GM21381 (cell line): ENCODE data around the gene ARHGAP8.

ENCODE experiments used
- ATAC-seq: cut with Tn5 transposase; IDR thresholded peaks from one replicate; pipeline ENCODE4 v1.9.1; 2021; ENCODE audit warnings: mild to moderate bottlenecking, moderate library complexity; ENCODE audit not compliant: unreplicated experiment

ARHGAP8 gene

DNA sequence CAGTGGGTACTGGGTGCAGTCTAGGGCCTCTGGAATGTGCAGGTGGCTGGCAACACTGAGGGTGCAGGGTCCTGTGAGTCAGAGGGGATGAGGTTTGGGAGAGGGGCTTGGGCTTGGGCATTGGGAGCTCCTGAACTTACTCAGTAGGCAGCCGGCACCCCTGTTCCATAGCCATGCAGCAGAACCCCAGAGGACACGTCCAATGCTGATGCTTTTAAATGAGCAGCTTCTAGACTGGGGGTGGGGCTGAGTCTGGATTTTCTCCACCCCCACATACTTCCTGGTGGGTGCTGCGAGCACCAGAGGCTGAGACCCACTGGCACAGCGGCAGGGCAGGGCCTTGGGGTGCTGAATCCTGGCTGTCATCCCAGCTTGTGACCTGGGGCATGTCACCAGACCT, 71.4 kb downstream of the ARHGAP8 start:
- no peak for ATAC-seq

- no peak for ATAC-seq
Measured at GRCh38 chr22:44824271-44824670, 71.9 kb downstream of the ARHGAP8 start.

- no peak for ATAC-seq
Measured at GRCh38 chr22:44825310-44826150, 73.2 kb downstream of the ARHGAP8 start.

- ATAC-seq = no peak
Measured at GRCh38 chr22:44827666-44828190, 75.4 kb downstream of the ARHGAP8 start.

- ATAC-seq = no peak
Measured at GRCh38 chr22:44828193-44828592, 75.8 kb downstream of the ARHGAP8 start.

GRCh38 chr22:44831885-44832284, 79.5 kb downstream of the ARHGAP8 start:
- no peak for ATAC-seq

DNA sequence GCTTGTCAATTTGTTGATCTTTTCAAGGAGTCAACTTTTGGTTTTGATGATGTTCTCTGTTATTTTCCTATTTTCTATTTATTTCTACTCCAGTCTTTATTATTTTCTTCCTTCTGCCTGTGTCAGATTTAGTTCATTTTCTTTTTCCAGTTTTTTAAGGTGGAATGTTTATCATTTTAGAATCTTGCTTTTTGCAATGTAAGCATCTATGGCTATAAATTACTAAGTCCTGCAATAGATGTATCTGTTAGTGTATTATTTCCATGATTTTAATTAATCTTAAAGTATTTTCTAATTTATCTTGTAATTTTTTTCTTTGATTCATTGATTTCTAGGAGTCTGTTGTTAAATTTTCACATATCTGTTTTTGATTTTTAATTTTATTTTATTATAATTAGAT, 81.7 kb downstream of the ARHGAP8 start:
- no peak for ATAC-seq

DNA sequence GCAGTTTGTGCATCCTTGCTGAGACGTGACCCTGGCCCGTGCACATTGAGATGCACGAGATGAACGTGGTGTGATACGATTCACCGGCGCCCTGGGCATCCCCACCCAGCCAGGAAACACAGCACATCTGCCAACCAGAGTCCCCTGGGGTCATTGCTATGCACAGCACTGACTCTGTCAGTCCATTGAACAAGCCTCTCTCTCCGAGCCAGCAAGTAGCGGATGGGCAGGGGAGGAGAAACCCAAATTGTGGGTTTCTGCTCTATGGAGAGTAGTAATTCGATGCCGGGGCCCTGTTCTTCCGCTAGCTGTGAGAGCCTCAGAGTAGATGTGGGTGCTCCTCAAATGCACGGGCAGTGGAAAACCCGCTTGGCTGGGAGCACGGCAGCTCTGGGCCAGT, 85.1 kb downstream of the ARHGAP8 start:
- no peak for ATAC-seq

DNA sequence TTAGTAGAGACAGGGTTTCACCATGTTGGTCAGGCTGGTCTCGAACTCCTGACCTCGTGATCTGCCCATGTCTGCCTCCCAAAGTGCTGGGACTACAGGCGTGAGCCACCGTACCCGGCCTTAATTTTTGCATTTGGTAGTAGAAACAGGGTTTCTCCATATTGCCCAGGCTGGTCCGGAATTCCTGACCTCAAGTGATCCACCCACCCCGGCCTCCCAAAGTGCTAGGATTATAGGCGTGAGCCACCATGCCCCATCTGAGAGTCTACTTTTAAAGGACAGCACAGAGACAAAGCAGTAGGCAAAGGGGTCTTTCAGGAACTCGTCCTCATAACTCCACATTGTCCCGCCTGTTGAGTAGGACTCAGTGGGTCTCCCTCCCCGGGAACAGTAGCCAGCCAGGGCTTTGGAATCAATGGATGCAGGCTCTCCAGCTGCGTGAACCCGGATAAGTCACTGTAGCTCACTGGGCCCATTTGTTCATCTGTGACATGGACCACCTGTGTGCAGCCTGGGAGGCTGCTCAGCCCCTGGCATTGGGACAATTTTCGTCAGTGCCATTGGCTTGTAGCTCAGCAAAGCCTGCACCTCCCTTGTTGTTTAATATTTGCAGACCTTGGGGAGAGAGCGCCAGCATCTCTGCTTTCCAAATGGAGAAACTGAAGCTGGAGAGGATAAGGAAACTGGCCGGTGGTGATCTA, 86.1 kb downstream of the ARHGAP8 start:
- no peak for ATAC-seq

DNA sequence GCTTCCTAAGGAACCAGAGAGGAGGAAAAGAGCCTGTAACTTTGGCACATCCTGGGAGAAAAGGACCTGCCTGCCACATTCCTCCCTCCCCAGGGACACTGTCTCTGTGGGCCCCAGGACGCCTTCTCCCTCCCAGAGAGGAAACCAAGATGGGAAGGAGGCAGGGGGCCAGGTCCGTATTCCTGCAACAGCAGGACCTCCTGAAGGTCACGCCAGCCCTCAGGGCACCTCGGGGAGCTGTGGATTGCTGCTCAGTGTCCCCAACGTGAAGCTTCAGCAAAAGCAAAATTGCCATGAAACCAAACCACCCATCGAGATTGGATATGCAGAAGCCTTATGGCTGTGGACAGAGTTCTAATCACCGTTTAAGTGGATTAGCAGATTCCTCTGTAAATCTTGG, 86.7 kb downstream of the ARHGAP8 start:
- ATAC-seq = no peak

DNA sequence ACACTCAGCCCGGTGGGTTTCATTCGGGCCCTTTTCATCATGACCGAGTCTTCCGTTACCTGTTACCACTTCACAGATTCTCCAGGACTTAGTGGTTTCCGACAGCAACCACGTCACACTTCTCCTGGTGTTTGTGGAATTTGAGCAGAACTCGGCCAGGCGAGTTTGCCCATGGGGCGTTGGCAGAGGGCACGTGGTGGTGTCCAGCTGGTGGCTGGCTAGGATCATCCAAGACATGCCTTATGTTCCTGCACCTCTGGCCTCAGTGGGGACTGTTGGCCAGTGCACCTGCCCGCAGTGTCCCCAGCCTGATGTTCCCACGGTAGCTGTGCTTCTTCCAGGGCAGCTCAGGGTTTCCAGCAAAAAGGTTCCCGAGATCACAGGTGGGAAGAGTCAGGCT, 87.3 kb downstream of the ARHGAP8 start:
- no peak for ATAC-seq

DNA sequence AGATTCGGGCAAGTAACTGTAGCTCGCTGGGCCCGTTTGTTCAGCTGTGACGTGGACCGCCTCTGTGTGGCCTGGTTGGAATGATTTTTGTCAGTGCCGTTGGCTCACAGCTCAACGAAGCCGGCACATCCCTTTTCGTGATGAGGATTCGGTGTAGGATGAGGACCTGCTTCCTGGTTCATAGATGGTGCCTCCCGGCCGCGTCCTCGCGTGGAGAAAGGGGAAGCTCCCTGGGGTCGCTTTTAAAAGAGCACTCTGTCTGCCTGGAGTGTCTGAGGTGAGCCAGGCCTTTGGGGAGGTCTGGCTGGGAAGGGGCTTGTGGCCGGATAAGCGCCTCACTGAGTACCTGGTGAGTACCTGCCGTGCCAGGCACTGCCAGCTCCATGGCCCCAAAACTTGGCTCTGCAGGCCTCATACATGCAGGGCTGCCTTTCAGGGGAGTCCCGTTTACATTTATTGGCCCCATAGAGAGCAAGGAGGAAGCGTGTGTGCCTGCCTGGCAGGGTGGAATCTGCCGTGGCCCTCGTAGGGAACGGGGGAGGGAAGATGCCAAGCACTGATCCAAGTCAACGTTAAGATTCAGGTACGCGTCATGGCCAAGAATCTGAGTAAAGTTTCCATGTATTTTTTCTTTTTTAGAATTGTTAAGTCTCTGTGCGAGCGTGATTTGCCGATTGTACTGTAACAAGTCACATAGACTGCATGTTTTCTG, 88.4 kb downstream of the ARHGAP8 start:
- no peak for ATAC-seq

DNA sequence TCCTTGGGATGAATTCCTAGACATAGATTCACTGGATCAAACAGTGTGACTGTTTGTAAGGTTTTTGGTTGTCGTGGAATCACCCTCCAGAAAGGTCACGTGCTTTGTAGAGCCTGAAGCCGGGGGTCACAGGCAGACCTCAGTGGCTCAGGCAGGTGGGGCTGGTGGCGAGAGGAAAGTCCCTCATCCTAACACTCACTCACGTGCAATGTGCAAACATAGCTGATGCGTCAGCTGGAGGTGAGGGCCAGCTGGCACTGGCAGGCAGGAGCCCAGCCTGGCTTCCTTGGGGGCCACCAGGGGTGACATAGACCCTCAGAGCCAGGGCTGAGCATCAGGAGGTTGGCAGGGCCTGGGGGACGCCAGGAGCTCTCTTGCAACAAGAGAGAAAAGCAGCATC, 90.0 kb downstream of the ARHGAP8 start:
- ATAC-seq = no peak

DNA sequence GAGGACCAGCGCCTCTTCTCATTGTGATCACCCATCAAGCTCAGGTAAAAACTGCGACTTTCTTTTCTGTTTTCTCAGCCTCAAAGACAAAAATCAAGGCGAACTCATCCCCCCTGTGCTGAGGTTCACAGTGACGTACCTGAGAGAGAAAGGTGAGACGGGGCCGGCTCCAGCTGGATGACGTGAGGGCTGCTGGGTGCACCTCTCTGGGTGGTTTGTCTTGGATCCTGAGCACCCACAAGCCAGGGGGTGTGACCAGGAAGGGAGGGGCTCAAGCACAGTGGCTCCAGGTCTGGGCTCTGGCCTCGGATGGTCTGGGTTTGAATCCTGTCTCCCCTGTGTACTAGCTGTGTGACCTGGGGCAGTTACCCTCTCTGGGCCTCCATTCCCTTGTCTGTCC, 92.8 kb downstream of the ARHGAP8 start:
- no peak for ATAC-seq

DNA sequence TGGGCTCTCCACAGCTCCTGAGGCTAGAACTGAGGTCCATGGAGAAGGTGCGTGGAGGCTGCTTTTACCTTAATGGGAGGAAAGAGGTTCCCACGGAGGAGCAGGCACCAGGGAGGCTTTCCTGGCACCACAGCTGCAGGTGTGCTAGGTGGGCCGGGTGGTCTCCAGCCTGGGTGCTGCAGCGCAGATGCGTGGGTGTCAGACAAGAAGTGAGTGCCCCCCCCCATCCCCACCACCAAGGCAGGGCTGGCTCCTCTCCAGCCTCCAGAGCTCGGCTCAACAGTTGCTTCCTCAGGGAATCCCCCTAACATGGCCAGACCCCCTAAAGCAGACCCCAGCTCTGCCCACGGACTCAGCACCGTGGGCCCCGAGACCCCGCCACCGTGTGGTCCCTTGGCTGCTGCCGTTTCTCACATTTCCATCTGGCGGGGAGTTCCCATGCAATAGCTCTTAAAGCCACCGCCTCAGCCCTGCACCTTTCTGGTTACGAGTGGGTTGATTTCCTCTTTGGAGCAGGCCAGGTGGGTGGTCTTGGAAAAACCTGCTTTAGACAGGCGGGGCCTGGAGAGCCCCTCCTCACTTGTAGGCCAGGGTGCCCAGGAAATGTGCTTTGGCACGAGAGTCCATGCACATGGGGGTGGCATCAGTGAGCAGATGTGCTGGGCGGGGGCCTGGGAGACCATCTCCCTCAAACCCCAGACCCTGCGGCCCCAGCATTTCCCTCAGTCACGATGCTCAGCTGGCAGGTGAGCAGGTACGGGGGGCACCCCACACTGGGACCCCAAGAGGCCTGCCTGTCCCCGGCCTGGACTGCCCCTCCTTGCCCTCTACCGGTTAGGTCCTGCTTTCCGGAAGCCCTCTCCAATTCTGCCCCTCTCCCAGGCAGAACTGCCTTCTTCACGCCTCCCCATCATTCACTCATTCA, 93.7 kb downstream of the ARHGAP8 start:
- ATAC-seq = no peak

DNA sequence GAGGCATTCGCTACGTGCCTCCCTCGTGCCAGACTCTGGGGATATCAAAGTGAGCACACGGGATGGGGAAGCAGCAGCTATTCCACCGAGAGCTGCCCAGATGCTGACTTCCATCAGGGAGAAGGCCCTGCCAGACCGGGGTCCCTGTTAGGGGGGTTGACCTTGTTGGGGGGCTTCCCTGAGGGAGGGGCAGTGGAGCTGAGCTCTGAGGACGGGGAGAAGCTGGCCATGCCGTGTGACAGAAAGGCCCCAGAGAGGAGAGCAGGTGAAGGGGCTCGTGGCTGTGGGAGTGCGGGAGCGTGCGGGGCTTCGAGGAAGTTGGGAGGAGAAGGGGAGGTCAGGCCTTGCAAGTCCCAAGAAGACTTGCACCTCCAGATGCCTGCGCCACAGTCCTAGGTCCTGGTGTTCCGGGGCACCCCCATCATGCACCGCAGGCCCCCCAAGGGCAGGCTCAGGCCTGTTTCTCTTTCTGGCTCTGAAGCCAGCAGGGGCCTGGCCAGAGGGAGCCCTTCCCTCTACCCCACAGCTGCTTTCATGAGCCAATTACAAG, 94.4 kb downstream of the ARHGAP8 start:
- ATAC-seq = no peak

GRCh38 chr22:44847380-44847779, 95.0 kb downstream of the ARHGAP8 start:
- no peak for ATAC-seq

DNA sequence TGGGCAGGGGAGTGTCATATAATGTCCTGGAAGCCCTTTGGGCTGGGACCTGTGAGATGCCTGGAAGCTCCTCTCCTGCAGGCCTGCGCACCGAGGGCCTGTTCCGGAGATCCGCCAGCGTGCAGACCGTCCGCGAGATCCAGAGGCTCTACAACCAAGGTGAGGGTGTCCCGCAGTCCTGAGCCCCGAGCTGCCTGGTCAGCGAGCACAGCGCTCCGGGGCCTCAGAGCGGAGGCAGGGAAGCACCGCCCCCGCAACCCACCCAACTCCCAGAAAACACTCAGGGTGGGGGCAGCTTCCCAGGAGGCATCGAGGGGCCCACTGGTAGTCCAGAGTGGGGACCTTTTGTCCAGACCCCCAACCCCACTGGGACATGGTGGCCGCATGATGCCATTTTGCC, 95.5 kb downstream of the ARHGAP8 start:
- ATAC-seq = no peak

DNA sequence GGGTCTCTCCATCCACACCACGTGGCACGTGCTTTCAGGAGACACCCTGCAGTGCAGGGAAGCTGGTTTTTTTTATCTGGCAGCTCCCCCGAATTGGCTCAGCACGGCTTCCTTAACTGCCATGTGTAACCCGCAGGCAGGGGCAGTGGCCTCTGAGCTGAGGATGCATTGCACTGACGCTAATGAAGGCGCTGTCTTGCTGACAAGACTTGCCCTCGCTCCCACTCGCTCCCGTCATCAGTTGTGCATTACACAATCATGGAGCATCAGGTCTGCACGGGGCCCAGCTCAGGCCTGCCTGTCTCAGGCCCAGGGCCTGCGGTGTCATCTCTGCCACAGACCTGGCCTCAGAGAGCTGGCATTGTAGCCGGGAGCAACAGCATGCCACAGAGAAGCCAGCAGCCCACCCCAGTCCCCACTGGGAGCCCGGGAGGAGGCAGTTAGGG, 95.9 kb downstream of the ARHGAP8 start:
- ATAC-seq = no peak

DNA sequence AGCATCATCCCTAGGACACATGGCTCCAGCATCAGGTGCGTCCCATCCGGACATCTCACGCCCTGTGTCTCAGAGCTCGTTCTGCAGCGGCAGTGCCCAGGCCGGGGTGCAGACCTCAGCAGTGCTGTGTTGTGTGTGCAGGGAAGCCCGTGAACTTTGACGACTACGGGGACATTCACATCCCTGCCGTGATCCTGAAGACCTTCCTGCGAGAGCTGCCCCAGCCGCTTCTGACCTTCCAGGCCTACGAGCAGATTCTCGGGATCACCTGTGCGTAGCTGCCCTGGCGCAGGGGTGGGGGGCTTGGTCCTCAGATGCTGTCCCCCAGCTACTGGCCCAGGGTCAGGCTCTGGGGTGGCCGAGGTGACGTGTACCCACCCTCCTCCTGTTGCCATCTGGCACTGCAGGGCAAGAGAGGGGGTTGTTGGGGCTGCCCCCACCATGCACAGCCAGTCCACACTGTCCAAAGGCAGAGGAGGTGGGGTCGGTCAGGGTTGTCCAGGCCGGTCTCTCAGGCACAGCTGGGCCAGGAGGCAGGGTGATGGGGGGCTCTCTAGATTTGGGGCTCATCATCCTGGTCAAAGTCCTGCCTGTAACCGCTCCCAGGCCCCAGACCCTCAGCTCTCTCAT, 96.5 kb downstream of the ARHGAP8 start:
- no peak for ATAC-seq
